Ectodermal cell (in vitro differentiated cells): ENCODE data around the gene CNTNAP5.

Experiments
- H3K27ac ChIP-seq: 2 replicates; pipeline ENCODE4 v1.7.0; 2013; ENCODE audit warnings: mild to moderate bottlenecking, low read depth, low read length; ENCODE audit not compliant: insufficient read depth, poor library complexity, severe bottlenecking
- H3K27me3 ChIP-seq: 2 replicates; pipeline ENCODE4 v1.7.0; 2013; ENCODE audit warnings: mild to moderate bottlenecking, low read length; ENCODE audit not compliant: insufficient read depth, control insufficient read depth, poor library complexity, severe bottlenecking
- H3K36me3 ChIP-seq: one replicate; pipeline ENCODE4 v1.7.0; 2013; ENCODE audit warnings: low read length; ENCODE audit not compliant: control insufficient read depth, insufficient read depth
- H3K4me1 ChIP-seq: one replicate; pipeline ENCODE4 v1.7.0; 2013; ENCODE audit warnings: low read length; ENCODE audit not compliant: control insufficient read depth, insufficient read depth
- H3K4me3 ChIP-seq: 2 replicates; pipeline ENCODE4 v1.7.0; 2013; ENCODE audit warnings: low read depth, low read length, control low read depth; ENCODE audit not compliant: insufficient read depth
- H3K9me3 ChIP-seq: 2 replicates; pipeline ENCODE4 v1.7.0; 2013; ENCODE audit warnings: mild to moderate bottlenecking, low read length, moderate library complexity; ENCODE audit not compliant: control insufficient read depth
- WGBS, 2 experiments: methylation state at CpG; one replicate each; pipeline ENCODE4 v1.1.7; 2013; ENCODE audit warnings: missing lambda C conversion rate in 2 of 2; 5-methylcytosine and 5-hydroxymethylcytosine counted together

Gene CNTNAP5

DNA sequence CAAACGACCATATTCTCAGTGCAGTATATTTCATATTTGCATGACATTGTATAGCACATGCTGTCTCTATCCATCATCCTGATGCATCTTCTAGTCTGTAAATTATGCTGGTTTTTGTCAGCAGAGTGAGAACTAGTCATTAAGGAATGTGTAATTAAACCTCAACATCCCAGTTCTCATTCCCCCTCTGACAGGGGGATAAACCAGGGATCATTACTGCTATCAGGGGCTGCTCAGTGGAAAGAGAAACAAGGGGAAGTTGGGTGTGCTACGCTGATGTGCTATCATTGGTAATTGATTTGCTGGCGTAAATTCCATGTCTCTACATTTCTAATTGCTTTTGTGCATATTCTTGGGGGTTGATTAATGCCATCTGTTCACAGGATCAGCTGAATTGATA is 7.7 kb downstream of the CNTNAP5 start:
- Histone ChIP-seq H3K27me3 (no peaks in the 10 kb centered on the region), H3K4me3 (no peak overlapping the region), H3K36me3 (no peaks in the 10 kb centered on the region), H3K4me1 (no peaks in the 10 kb centered on the region), H3K27ac (no peak overlapping the region), H3K9me3 (no peaks in the 10 kb centered on the region)
- 90 to 97% methylated on average over 2 to 3 of the region's 3 CpGs for WGBS, 2 experiments

DNA sequence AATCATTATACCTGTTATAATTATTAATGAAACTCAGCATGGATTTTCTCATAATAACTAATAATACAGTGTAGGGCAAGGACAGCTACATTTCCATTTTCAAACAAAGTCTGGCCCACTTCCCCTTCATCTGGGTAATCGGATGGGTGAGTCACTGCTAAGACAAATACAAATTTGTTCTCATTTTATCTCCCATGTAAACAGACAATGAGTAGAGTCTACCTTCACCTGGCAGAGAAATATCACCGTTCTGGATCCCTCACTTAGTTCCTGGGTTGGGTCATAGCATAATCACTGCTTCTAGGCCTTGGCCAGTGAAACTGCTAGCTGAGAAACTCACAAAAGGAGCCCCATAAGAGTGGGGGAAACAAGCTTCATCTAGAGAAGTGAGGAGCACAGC is 9.2 kb downstream of the CNTNAP5 start:
- Histone ChIP-seq H3K36me3 (no peaks in the 10 kb centered on the region), H3K4me3 (no peak overlapping the region), H3K27me3 (no peaks in the 10 kb centered on the region), H3K4me1 (no peaks in the 10 kb centered on the region), H3K9me3 (no peaks in the 10 kb centered on the region), H3K27ac (no peak overlapping the region)
- 91% methylated on average over 2 of the region's 2 CpGs for WGBS, 2 experiments

DNA sequence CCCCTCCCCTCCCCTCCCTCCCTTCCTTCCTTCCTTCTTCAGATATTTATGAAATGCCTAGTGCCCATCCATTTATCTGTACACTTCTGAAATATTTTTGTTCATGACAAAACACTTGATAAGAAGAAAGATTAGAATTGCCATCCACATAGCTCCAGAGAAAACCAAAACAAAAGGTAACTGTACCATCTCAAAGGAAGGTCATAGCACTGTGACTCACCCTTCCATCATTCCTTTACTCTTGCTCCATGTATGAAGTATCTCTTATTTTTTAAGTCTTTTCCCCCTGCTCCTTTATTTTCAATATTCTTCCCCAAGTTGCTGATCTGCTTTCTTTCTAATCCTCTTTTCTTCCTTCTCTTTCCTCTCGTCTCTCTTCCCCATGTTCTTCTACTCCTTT is 9.9 kb downstream of the CNTNAP5 start:
- Histone ChIP-seq H3K36me3 (no peaks in the 10 kb centered on the region), H3K9me3 (no peaks in the 10 kb centered on the region), H3K27ac (no peak overlapping the region), H3K4me1 (no peaks in the 10 kb centered on the region), H3K4me3 (no peak overlapping the region), H3K27me3 (no peaks in the 10 kb centered on the region)
- WGBS, 2 experiments: 93 to 98% methylated on average over 1 of the region's 1 CpG

DNA sequence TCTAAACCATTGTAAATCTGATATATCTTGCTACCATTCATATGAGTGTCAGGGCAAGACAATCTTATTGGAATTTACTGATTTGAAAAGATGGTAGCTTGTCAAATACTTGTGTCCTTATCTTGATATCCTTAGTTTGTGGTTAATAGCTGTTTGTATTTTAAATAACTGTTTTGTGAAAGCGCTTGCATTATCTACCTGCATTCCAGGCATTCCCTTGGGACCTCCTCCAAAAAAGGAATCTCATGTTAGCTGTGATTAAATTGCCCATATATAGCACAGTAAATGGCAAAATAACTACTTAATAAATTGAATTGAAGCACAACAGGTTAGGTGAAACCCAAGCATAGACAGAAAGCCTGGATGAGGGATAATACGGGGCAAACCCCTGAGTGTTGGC is 13.9 kb downstream of the CNTNAP5 start:
- H3K27me3 ChIP-seq: no peaks in the 10 kb centered on the region
- H3K36me3 ChIP-seq: no peaks in the 10 kb centered on the region
- no peaks in the 10 kb centered on the region for H3K9me3 ChIP-seq
- H3K4me3 ChIP-seq: no peak overlapping the region
- no peaks in the 10 kb centered on the region for H3K4me1 ChIP-seq
- no peak overlapping the region for H3K27ac ChIP-seq
- 95 to 100% methylated on average over 1 of the region's 2 CpGs for WGBS, 2 experiments

DNA sequence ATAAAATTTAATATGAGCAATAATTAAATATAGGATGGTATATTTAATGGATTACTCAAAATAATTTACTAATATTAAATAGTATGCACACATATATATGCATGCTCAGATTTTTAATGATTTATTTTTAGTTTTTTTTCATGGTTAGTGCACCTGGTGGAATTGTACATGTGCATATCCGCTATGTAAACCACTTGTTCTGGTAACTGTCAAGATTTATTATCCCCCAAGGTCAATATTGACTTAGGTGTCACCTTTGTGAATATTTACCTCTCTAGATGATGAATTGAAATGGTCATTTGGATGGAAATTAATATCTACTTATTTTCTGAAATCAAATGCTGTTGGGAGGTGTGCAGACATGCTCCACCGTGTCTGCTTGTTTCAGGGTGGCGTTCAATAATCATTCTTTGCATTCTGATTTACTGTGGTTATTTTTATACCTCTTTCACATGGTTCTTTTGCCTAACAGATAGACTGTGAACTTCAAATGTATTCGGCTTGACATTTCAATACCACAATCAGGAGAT is 14.7 kb downstream of the CNTNAP5 start:
- WGBS, 2 experiments: 95 to 100% methylated on average over 3 to 4 of the region's 4 CpGs
- Histone ChIP-seq H3K27me3 (no peaks in the 10 kb centered on the region), H3K4me1 (no peaks in the 10 kb centered on the region)

DNA sequence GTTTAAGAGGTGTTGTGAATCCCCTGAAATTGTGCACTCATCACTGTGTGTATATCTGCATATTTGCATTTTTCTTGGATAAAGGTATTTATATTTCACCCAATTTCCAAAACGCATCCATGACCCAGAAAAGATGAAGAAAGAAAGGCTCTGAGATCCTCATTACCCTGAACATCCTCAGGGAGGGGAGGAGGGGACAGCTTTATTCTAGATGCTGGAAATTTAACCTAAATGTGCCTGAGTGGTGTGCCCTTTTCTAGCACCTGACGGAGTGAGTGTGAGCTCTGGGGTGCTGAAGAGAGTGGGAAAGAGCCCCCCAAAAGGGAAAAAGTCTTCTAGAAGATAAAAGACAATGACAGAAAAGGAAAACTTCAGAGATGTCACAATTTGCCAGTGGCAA is 20.8 kb downstream of the CNTNAP5 start:
- H3K36me3 ChIP-seq: no peaks in the 10 kb centered on the region
- H3K27me3 ChIP-seq: no peaks in the 10 kb centered on the region
- no peak overlapping the region for H3K27ac ChIP-seq
- H3K4me1 ChIP-seq: no peaks in the 10 kb centered on the region
- no peaks in the 10 kb centered on the region for H3K9me3 ChIP-seq
- 83% methylated on average over 2 of the region's 2 CpGs for WGBS, 2 experiments
- H3K4me3 ChIP-seq: no peak overlapping the region

More for the DNA sequence above, 14.7 kb downstream of the CNTNAP5 start:
- Histone ChIP-seq H3K36me3 (no peaks in the 10 kb centered on the region), H3K9me3 (no peaks in the 10 kb centered on the region), H3K27ac (no peak overlapping the region), H3K4me3 (no peak overlapping the region)

DNA sequence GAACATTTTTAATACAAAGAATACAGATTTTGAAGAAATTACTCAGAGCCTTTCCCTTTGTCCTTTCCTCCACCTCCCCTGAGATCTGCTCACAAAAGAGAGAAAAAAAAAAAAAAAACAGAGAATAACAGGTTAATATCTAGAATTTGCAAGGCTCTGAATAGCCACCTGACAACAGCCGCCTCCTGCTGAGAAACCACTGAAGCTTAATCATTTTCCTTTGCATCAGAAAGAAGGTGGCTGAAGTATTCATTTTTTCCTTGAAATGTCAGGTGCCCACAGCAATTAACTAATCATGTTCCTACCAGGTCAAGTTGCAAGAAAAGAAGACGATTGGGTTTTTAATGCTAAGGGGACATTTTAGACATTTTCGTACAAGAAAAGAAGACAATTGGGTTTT is 21.2 kb downstream of the CNTNAP5 start:
- H3K4me3 ChIP-seq: no peak overlapping the region
- no peaks in the 10 kb centered on the region for H3K4me1 ChIP-seq
- H3K27ac ChIP-seq: no peak overlapping the region
- H3K27me3 ChIP-seq: no peaks in the 10 kb centered on the region
- H3K9me3 ChIP-seq: no peaks in the 10 kb centered on the region
- H3K36me3 ChIP-seq: no peaks in the 10 kb centered on the region
- WGBS, 2 experiments: 22 to 40% methylated on average over 3 of the region's 3 CpGs

DNA sequence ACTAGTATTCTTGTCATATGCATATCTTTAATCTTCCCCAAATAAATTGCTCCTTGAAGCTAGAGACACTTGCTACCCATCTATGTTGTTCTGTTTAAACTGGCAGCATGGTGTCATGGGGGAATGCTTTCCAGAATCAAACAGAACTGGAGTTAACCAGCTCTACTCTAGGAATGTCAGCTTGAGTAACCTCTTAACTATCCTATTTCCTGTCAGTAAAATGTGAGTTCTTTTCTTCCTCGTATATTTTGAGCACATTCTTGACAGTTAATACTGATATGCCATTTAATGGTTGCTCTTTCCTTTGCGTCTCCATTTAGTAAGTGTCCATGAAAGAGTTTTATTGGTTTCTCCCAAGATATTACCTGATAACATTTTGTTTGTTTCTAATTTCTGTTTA is 23.0 kb downstream of the CNTNAP5 start:
- Histone ChIP-seq H3K9me3 (no peaks in the 10 kb centered on the region), H3K4me3 (no peak overlapping the region), H3K27me3 (no peaks in the 10 kb centered on the region), H3K27ac (no peak overlapping the region), H3K36me3 (no peaks in the 10 kb centered on the region), H3K4me1 (no peaks in the 10 kb centered on the region)
- WGBS, 2 experiments: 93 to 100% methylated on average over 2 of the region's 2 CpGs

DNA sequence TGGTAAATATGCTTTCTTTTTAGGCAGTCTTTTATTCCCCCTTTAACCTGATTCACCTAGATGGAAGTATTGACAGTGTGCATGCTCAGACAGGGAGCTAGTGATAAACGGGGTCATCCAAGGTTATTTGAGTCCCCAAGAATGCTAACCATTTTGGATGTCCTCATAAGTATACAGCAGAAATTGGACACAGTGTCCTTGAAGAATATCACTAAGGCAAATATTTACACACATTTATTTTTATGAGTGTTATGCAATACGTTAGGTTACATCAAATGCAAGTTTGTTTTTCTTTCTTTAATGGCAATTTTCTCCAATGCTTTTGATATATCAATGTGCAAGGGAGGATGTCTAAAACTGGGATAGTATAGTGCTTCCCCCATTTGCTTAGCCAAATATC is 23.6 kb downstream of the CNTNAP5 start:
- H3K4me1 ChIP-seq: no peaks in the 10 kb centered on the region
- no peak overlapping the region for H3K27ac ChIP-seq
- H3K4me3 ChIP-seq: no peak overlapping the region
- 95 to 100% methylated on average over 2 of the region's 2 CpGs for WGBS, 2 experiments
- H3K27me3 ChIP-seq: no peaks in the 10 kb centered on the region
- H3K9me3 ChIP-seq: no peaks in the 10 kb centered on the region
- H3K36me3 ChIP-seq: no peaks in the 10 kb centered on the region

DNA sequence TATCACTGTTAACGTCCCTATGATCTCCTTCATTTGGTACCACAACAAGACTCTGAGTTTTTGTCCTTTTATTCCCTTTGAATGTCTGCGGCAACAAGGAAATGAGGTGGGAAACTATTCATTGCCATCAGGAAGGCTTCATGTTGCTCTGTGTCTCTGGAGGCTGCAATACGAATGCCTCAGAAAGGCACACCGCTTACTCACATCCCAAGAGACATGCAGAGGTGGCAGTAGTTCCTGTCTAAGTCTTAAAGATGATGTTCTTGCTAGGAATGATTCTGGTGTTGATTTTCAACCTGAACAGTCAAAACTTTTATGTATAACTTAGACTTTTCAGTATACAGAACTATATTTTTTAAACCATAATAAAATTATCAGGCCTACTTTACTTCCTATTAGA is 24.0 kb downstream of the CNTNAP5 start:
- Histone ChIP-seq H3K4me3 (no peak overlapping the region), H3K27ac (no peak overlapping the region), H3K9me3 (no peaks in the 10 kb centered on the region), H3K27me3 (no peaks in the 10 kb centered on the region), H3K36me3 (no peaks in the 10 kb centered on the region), H3K4me1 (no peaks in the 10 kb centered on the region)
- WGBS, 2 experiments: 91% methylated on average over 4 of the region's 4 CpGs
